GM18508 (cell line): Measurements from ENCODE around the gene LRRC59.

Experiments
- ATAC-seq: cut with Tn5 transposase; IDR thresholded peaks from one replicate; pipeline ENCODE4 v1.9.1; 2021; ENCODE audit warnings: moderate number of reproducible peaks; ENCODE audit not compliant: insufficient read depth, unreplicated experiment

The LRRC59 gene

GRCh38 chr17:50363217-50364060 is 33.9 kb downstream of the LRRC59 start:
- ATAC-seq, result no peak

- no peak for ATAC-seq
Observed at GRCh38 chr17:50362661-50363060, 34.7 kb downstream of the LRRC59 start.

GRCh38 chr17:50361561-50362480 is 35.5 kb downstream of the LRRC59 start:
- ATAC-seq, result no peak

- ATAC-seq, result no peak
Observed at GRCh38 chr17:50360486-50361115, 36.7 kb downstream of the LRRC59 start.

GRCh38 chr17:50359998-50360461 is 37.3 kb downstream of the LRRC59 start:
- ATAC-seq, result no peak

- ATAC-seq, result no peak
Observed at GRCh38 chr17:50359005-50359699, 38.2 kb downstream of the LRRC59 start.

GRCh38 chr17:50358177-50358576 is 39.1 kb downstream of the LRRC59 start:
- ATAC-seq, result no peak

GRCh38 chr17:50356892-50357510 is 40.3 kb downstream of the LRRC59 start:
- no peak for ATAC-seq

GRCh38 chr17:50356418-50356817 is 40.9 kb downstream of the LRRC59 start:
- ATAC-seq, result no peak

- ATAC-seq, result no peak
Observed at GRCh38 chr17:50355701-50356341, 41.5 kb downstream of the LRRC59 start.

- ATAC-seq, result no peak
Observed at GRCh38 chr17:50355336-50355700, 42.0 kb downstream of the LRRC59 start.

GRCh38 chr17:50354776-50355175 is 42.5 kb downstream of the LRRC59 start:
- no peak for ATAC-seq

GRCh38 chr17:50354198-50354597 is 43.1 kb downstream of the LRRC59 start:
- no peak for ATAC-seq

GRCh38 chr17:50353600-50354195 is 43.6 kb downstream of the LRRC59 start:
- no peak for ATAC-seq

GRCh38 chr17:50352693-50353599 is 44.4 kb downstream of the LRRC59 start:
- no peak for ATAC-seq

GRCh38 chr17:50352072-50352692 is 45.1 kb downstream of the LRRC59 start:
- no peak for ATAC-seq

- ATAC-seq, result no peak
Observed at GRCh38 chr17:50350733-50351132, 46.6 kb downstream of the LRRC59 start.
